Measurements from ENCODE around the gene ZNF335.

GRCh38 chr20:45968801-45969711 is 2.9 kb downstream of the ZNF335 start:
- TF ChIP-seq POLR2A (IDR thresholded peaks at IDR 0.05; ENCODE audit: low read depth, low read length) (no peak), TAF1 (IDR thresholded peaks at IDR 0.05; ENCODE audit: low read depth, low read length) (no peak), POLR2AphosphoS5 (IDR thresholded peaks at IDR 0.05; ENCODE audit: low read depth, low read length) (no peak)
